ENCODE measurements around the gene CDKL1. TPM values are rescaled to one million over a fixed set of nuclear protein-coding genes. Genes with fewer than 3 reads are reported as not detected.
A peak's percentile ranks its signal among the peaks of the same experiment; 100 is the strongest.

The CDKL1 gene
- total RNA-seq, 1 donor from 2014 or later: 5.4 TPM

DNA sequence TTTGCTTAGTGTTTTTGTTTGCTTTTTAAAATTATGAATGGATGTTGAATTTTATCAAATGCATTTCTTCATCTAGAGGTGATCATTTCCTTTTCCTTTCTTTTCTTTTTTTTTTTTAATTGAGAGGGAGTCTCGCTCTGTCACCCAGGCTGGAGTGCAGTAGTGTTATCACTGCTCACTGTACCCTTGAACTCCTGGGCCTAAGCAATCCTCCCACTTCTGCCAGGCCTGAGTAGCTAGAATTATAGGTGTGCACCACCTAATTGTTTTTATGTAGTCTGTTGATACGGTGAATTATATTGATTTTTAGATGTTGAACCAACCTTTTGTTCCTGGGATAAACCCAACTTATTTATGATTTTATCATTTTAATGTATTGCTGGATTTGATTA, 1.5 kb upstream of the CDKL1 start:
- no peak overlapping the region for H3K27ac Mint-ChIP-seq (ENCODE audit: unreplicated experiment)
- FAIRE-seq: no peak
- Histone ChIP-seq H3K27me3 (ENCODE audit: insufficient read depth, low read length) (no peaks in the 10 kb centered on the region), H3K4me2 (ENCODE audit: low read length) (no peak overlapping the region), H3K9me3 (ENCODE audit: insufficient read depth, low read depth, low read length) (no peaks in the 10 kb centered on the region), H3K79me2 (ENCODE audit: insufficient read depth, low read length) (no peaks in the 10 kb centered on the region), H3K36me3 (ENCODE audit: insufficient read depth, low read length) (no peaks in the 10 kb centered on the region), H4K20me1 (ENCODE audit: insufficient read depth, low read length) (no peaks in the 10 kb centered on the region), H2AFZ (ENCODE audit: low read depth, low read length) (no peak overlapping the region), H3K4me3 (ENCODE audit: insufficient read depth, low read depth, low read length) (no peak overlapping the region), H3K9ac (ENCODE audit: low read length) (no peak overlapping the region), H3K4me1 (ENCODE audit: insufficient read depth, low read length) (peaks cover 4% of the 10 kb centered on the region), H3K27ac (ENCODE audit: low read depth, low read length) (no peak overlapping the region)
- peaks cover 6% of the 10 kb centered on the region for H3K4me1 Mint-ChIP-seq (ENCODE audit: low read depth, unreplicated experiment)
- no peak for DNase-seq (ENCODE audit: low read depth)
- TF ChIP-seq, protein P1, sequence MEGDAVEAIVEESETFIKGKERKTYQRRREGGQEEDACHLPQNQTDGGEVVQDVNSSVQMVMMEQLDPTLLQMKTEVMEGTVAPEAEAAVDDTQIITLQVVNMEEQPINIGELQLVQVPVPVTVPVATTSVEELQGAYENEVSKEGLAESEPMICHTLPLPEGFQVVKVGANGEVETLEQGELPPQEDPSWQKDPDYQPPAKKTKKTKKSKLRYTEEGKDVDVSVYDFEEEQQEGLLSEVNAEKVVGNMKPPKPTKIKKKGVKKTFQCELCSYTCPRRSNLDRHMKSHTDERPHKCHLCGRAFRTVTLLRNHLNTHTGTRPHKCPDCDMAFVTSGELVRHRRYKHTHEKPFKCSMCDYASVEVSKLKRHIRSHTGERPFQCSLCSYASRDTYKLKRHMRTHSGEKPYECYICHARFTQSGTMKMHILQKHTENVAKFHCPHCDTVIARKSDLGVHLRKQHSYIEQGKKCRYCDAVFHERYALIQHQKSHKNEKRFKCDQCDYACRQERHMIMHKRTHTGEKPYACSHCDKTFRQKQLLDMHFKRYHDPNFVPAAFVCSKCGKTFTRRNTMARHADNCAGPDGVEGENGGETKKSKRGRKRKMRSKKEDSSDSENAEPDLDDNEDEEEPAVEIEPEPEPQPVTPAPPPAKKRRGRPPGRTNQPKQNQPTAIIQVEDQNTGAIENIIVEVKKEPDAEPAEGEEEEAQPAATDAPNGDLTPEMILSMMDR (IDR thresholded peaks at IDR 0.05; ENCODE audit: insufficient read depth, low read depth, low read length): no peak
- TF ChIP-seq EZH2 (IDR thresholded peaks at IDR 0.05; ENCODE audit: insufficient read depth, low read length): no peak
- peak overlapping the region; percentile 45 for H3K4me3 Mint-ChIP-seq (ENCODE audit: unreplicated experiment)
- no peaks in the 10 kb centered on the region for H3K9me3 Mint-ChIP-seq (ENCODE audit: unreplicated experiment)
- H3K36me3 Mint-ChIP-seq (ENCODE audit: low read depth, unreplicated experiment): peaks cover 3% of the 10 kb centered on the region
- H3K27me3 Mint-ChIP-seq (ENCODE audit: low read depth, unreplicated experiment): no peaks in the 10 kb centered on the region

DNA sequence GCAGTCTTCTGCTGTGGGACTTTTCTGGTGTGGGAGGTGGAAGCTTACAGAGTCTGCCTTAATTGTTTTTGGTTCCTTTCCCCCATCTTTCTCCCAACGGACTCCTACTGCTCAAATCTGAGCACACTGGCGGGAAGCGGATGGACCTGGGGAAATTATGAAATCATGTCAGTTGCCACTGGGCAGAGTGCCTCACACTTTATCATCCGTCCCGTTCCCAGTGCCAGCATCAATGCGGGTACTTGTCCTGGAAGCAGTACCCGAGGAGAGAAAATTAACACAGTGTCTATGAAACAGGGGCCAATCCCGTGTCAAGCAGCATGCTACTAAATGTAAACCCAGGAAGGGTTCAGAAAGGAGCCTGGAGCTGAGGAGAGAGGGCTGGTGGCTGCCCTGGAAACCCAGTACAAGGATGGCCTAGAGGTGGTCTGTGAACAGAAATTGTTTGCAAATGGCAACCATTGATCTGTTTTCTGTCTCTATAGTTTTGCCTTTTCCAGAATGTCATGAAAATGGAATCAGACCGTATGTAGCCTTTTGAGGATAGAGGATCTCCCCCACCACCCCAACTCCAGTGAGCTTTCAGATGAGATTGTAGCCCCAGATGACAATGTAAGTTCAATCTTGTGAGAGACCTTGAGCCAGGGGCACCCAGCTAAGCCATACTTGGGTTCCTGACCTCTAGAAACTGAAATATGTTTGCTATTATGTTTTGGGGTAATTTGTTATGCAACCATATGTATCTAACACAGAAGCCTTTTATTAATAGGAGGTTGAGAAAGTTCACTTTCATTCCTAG, 908 bp upstream of the CDKL1 start:
- Mint-ChIP-seq H3K4me3 (ENCODE audit: unreplicated experiment) (peak overlapping the region; percentile 76), H3K4me1 (ENCODE audit: low read depth, unreplicated experiment) (peaks cover 6% of the 10 kb centered on the region), H3K9me3 (ENCODE audit: unreplicated experiment) (no peaks in the 10 kb centered on the region), H3K36me3 (ENCODE audit: low read depth, unreplicated experiment) (peaks cover 4% of the 10 kb centered on the region), H3K27ac (ENCODE audit: unreplicated experiment) (peak overlapping the region; percentile 13), H3K27me3 (ENCODE audit: low read depth, unreplicated experiment) (no peaks in the 10 kb centered on the region)
- Histone ChIP-seq H3K79me2 (ENCODE audit: insufficient read depth, low read length) (no peaks in the 10 kb centered on the region), H2AFZ (ENCODE audit: low read depth, low read length) (peak overlapping the region; percentile 91), H3K27me3 (ENCODE audit: insufficient read depth, low read length) (no peaks in the 10 kb centered on the region), H3K4me3 (ENCODE audit: insufficient read depth, low read depth, low read length) (peak overlapping the region; percentile 83), H3K4me1 (ENCODE audit: insufficient read depth, low read length) (peaks cover 4% of the 10 kb centered on the region), H3K9me3 (ENCODE audit: insufficient read depth, low read depth, low read length) (no peaks in the 10 kb centered on the region), H4K20me1 (ENCODE audit: insufficient read depth, low read length) (no peaks in the 10 kb centered on the region), H3K4me2 (ENCODE audit: low read length) (peak overlapping the region; percentile 90), H3K27ac (ENCODE audit: low read depth, low read length) (peak overlapping the region; percentile 71), H3K9ac (ENCODE audit: low read length) (peak overlapping the region; percentile 88), H3K36me3 (ENCODE audit: insufficient read depth, low read length) (no peaks in the 10 kb centered on the region)
- FAIRE-seq (no peak), DNase-seq (ENCODE audit: low read depth) (no peak)
- TF ChIP-seq, protein P1 (IDR thresholded peaks at IDR 0.05; ENCODE audit: insufficient read depth, low read depth, low read length): no peak
- no peak for TF ChIP-seq EZH2 (IDR thresholded peaks at IDR 0.05; ENCODE audit: insufficient read depth, low read length)

DNA sequence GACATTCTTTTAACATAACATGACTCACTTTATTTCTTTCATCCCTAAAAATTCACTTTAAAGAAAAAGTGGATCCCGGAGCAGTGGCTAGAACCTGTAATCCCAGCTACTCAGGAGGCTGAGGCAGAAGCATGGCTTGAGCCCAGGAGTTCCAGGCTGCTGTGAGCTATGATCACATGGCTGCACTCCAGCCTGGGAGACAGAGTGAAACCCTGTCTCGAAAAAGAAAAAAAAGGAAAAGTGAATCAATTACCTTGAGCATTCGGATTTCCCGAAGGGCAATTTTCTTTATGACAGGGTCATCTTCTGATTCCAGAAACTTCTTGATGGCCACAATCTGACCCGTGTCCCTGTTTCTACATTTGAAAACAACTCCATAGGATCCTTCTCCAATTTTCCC, 1.2 kb downstream of the CDKL1 start:
- DNase-seq (ENCODE audit: low read depth): no peak
- H3K36me3 Mint-ChIP-seq (ENCODE audit: low read depth, unreplicated experiment): peaks cover 12% of the 10 kb centered on the region
- no peak for FAIRE-seq
- peaks cover 4% of the 10 kb centered on the region for H3K4me1 ChIP-seq (ENCODE audit: insufficient read depth, low read length)
- no peaks in the 10 kb centered on the region for H4K20me1 ChIP-seq (ENCODE audit: insufficient read depth, low read length)
- no peaks in the 10 kb centered on the region for H3K27me3 Mint-ChIP-seq (ENCODE audit: low read depth, unreplicated experiment)
- peaks cover 6% of the 10 kb centered on the region for H3K4me1 Mint-ChIP-seq (ENCODE audit: low read depth, unreplicated experiment)
- no peaks in the 10 kb centered on the region for H3K36me3 ChIP-seq (ENCODE audit: insufficient read depth, low read length)
- peak overlapping the region; percentile 83 for H3K27ac Mint-ChIP-seq (ENCODE audit: unreplicated experiment)
- TF ChIP-seq, protein P1 (IDR thresholded peaks at IDR 0.05; ENCODE audit: insufficient read depth, low read depth, low read length): no peak
- no peak for TF ChIP-seq EZH2 (IDR thresholded peaks at IDR 0.05; ENCODE audit: insufficient read depth, low read length)
- H3K9ac ChIP-seq (ENCODE audit: low read length): peak overlapping the region; percentile 88
- H3K4me3 Mint-ChIP-seq (ENCODE audit: unreplicated experiment): peak overlapping the region; percentile 91
- H3K4me3 ChIP-seq (ENCODE audit: insufficient read depth, low read depth, low read length): peak overlapping the region; percentile 83
- H2AFZ ChIP-seq (ENCODE audit: low read depth, low read length): no peak overlapping the region
- peaks cover 3% of the 10 kb centered on the region for H3K9me3 Mint-ChIP-seq (ENCODE audit: unreplicated experiment)
- no peaks in the 10 kb centered on the region for H3K9me3 ChIP-seq (ENCODE audit: insufficient read depth, low read depth, low read length)
- H3K27ac ChIP-seq (ENCODE audit: low read depth, low read length): no peak overlapping the region
- H3K27me3 ChIP-seq (ENCODE audit: insufficient read depth, low read length): no peaks in the 10 kb centered on the region
- peak overlapping the region; percentile 90 for H3K4me2 ChIP-seq (ENCODE audit: low read length)
- H3K79me2 ChIP-seq (ENCODE audit: insufficient read depth, low read length): no peaks in the 10 kb centered on the region

All from astrocyte (in vitro differentiated cells and primary cell).